H1 (cell line): ENCODE data around the gene PBLD. TPM values are rescaled to one million over a fixed set of nuclear protein-coding genes. Genes with fewer than 3 reads are reported as not detected.

Experiments used
- CTCF ChIA-PET: fragments of 300-600 bp; sonication (Branson Sonifier 250); formaldehyde crosslinking; loops from one replicate; lab custom pipeline; 2021; ENCODE audit not compliant: partially characterized antibody; lab: Charles Lee
- POLR2A ChIA-PET: fragments of 300-600 bp; sonication (Branson Sonifier 250); formaldehyde crosslinking; loops from one replicate; lab custom pipeline; 2021; ENCODE audit warnings: inconsistent platforms; ENCODE audit not compliant: partially characterized antibody; lab: Charles Lee
- DNase-seq, 2 experiments: peaks; one replicate each; pipeline versions ENCODE4 v3.0.0 to v3.0.0-alpha.2; 2010 to 2022; ENCODE audit warnings: low spot score in 2 of 2, low read depth in 1 of 2, mixed read lengths in 1 of 2
- FAIRE-seq: peaks from 2 replicates; lab custom pipeline; 2011; peaks lifted over from hg19 to GRCh38; lab: Jason Lieb, UNC
- H2AFZ ChIP-seq: 2 replicates; pipeline ENCODE4 v1.8.1; 2012; ENCODE audit warnings: low read length, inconsistent platforms
- H2AK5ac ChIP-seq: 2 replicates; pipeline ENCODE4 v1.6.1; 2013; ENCODE audit warnings: low read depth, low read length
- H2BK120ac ChIP-seq: replicated peaks from 2 replicates; pipeline ENCODE3; 2013; ENCODE audit warnings: low read depth, low read length, inconsistent platforms
- H2BK12ac ChIP-seq: 2 replicates; pipeline ENCODE4 v1.6.1; 2013; ENCODE audit warnings: low read depth, low read length
- H2BK15ac ChIP-seq: 2 replicates; pipeline ENCODE4 v1.6.1; 2013; ENCODE audit warnings: low read length
- H2BK20ac ChIP-seq: 2 replicates; pipeline ENCODE4 v1.6.1; 2013; ENCODE audit warnings: low read length
- H2BK5ac ChIP-seq: 2 replicates; pipeline ENCODE4 v1.6.1; 2013; ENCODE audit warnings: low read depth, low read length
- H3K14ac ChIP-seq: 2 replicates; pipeline ENCODE4 v1.6.1; 2013; ENCODE audit warnings: inconsistent platforms; ENCODE audit not compliant: insufficient read length
- H3K18ac ChIP-seq: 2 replicates; pipeline ENCODE4 v1.6.1; 2013; ENCODE audit warnings: low read length; ENCODE audit errors: extremely low read depth
- H3K23ac ChIP-seq: 2 replicates; pipeline ENCODE4 v1.6.1; 2013; ENCODE audit warnings: inconsistent platforms; ENCODE audit not compliant: insufficient read length
- H3K23me2 ChIP-seq: 2 replicates; pipeline ENCODE4 v1.6.1; 2013; ENCODE audit warnings: low read depth, low read length
- H3K27ac ChIP-seq: 2 replicates; pipeline ENCODE4 v1.6.1; 2011; ENCODE audit warnings: low read depth, low read length, inconsistent platforms
- H3K27me3 ChIP-seq, 4 experiments: replicated peaks in 1 of 4; 1 replicate in 1 of 4; 2 replicates in 3 of 4; pipeline versions ENCODE4 v1.6.1 to v1.8.1; 2011 to 2013; ENCODE audit warnings: low read length in 3 of 4, mild to moderate bottlenecking in 3 of 4, inconsistent platforms in 2 of 4, mixed read lengths in 2 of 4, moderate library complexity in 1 of 4; ENCODE audit not compliant: control insufficient read depth in 3 of 4, insufficient read depth in 3 of 4; ENCODE audit errors: extremely low read depth in 1 of 4
- H3K36me3 ChIP-seq, 4 experiments: 2 replicates each; pipeline versions ENCODE4 v1.6.1 to v1.8.1; 2011 to 2013; ENCODE audit warnings: mild to moderate bottlenecking in 4 of 4, low read length in 3 of 4, moderate library complexity in 2 of 4, control low read depth in 1 of 4, inconsistent platforms in 1 of 4; ENCODE audit not compliant: insufficient read depth in 4 of 4, control insufficient read depth in 2 of 4
- H3K4ac ChIP-seq: replicated peaks from 2 replicates; pipeline ENCODE3; 2013; ENCODE audit warnings: low read length, low read depth, mixed read lengths, inconsistent platforms; ENCODE audit not compliant: insufficient read length
- H3K4me1 ChIP-seq, 4 experiments: replicated peaks in 1 of 4; 1 replicate in 1 of 4; 2 replicates in 3 of 4; pipeline versions ENCODE4 v1.6.1 to v1.8.1; 2011 to 2013; ENCODE audit warnings: low read length in 3 of 4, inconsistent platforms in 2 of 4, mixed read lengths in 1 of 4; ENCODE audit not compliant: insufficient read depth in 4 of 4, control insufficient read depth in 3 of 4
- H3K4me2 ChIP-seq, 2 experiments: 2 replicates each; pipeline versions ENCODE4 v1.6.1 to v1.8.1; 2011 to 2013; ENCODE audit warnings: low read depth in 2 of 2, low read length in 2 of 2, control low read depth in 1 of 2, inconsistent platforms in 1 of 2, mild to moderate bottlenecking in 1 of 2; ENCODE audit not compliant: insufficient read depth in 1 of 2
- H3K4me3 ChIP-seq, 4 experiments: fragments of 200-600, 300-600 bp in 1 of 4; sonication (generic), shearing (Covaris generic), sonication (Bioruptor Twin) in 1 of 4; 2 replicates each; pipeline versions ENCODE4 v1.5.1 to v1.8.1; 2011 to 2016; ENCODE audit warnings: low read length in 4 of 4, low read depth in 3 of 4, control low read depth in 2 of 4, inconsistent platforms in 2 of 4, mild to moderate bottlenecking in 2 of 4, mixed read lengths in 1 of 4, moderate library complexity in 1 of 4; ENCODE audit not compliant: insufficient read depth in 2 of 4; ENCODE audit errors: extremely low read depth in 1 of 4
- H3K56ac ChIP-seq: replicated peaks from 2 replicates; pipeline ENCODE3; 2013; ENCODE audit warnings: low read depth, mild to moderate bottlenecking, mixed read lengths, low read length, inconsistent platforms; ENCODE audit not compliant: insufficient read length
- H3K79me1 ChIP-seq: 2 replicates; pipeline ENCODE4 v1.6.1; 2013; ENCODE audit warnings: low read depth, low read length, control low read depth
- H3K79me2 ChIP-seq, 2 experiments: 2 replicates each; pipeline versions ENCODE4 v1.6.1 to v1.8.1; 2012 to 2013; ENCODE audit warnings: low read length in 2 of 2, mild to moderate bottlenecking in 2 of 2, inconsistent platforms in 1 of 2; ENCODE audit not compliant: insufficient read depth in 2 of 2, control insufficient read depth in 1 of 2
- H3K9ac ChIP-seq, 4 experiments: replicated peaks in 1 of 4; 1 replicate in 1 of 4; 2 replicates in 3 of 4; pipeline versions ENCODE4 v1.6.1 to v1.8.1; 2011 to 2013; ENCODE audit warnings: low read depth in 3 of 4, low read length in 3 of 4, control low read depth in 2 of 4, mild to moderate bottlenecking in 2 of 4, moderate library complexity in 2 of 4, inconsistent platforms in 1 of 4; ENCODE audit errors: extremely low read depth in 1 of 4
- H3K9me3 ChIP-seq, 2 experiments: 2 replicates each; pipeline versions ENCODE4 v1.6.1 to v1.8.1; 2012 to 2013; ENCODE audit warnings: mild to moderate bottlenecking in 2 of 2, moderate library complexity in 2 of 2, control low read depth in 1 of 2, inconsistent platforms in 1 of 2, low read depth in 1 of 2, low read length in 1 of 2, mixed read lengths in 1 of 2; ENCODE audit not compliant: insufficient read depth in 2 of 2
- H4K20me1 ChIP-seq, 2 experiments: replicated peaks in 1 of 2; 2 replicates each; pipeline versions ENCODE3 to v1.8.1; 2011 to 2013; ENCODE audit warnings: inconsistent platforms in 2 of 2, low read length in 2 of 2, mild to moderate bottlenecking in 1 of 2; ENCODE audit not compliant: insufficient read depth in 2 of 2, control insufficient read depth in 1 of 2
- H4K5ac ChIP-seq: 2 replicates; pipeline ENCODE4 v1.6.1; 2013; ENCODE audit warnings: low read length, low read depth, mixed read lengths, inconsistent platforms; ENCODE audit not compliant: insufficient read length
- H4K8ac ChIP-seq: 2 replicates; pipeline ENCODE4 v1.8.0; 2013; ENCODE audit warnings: mild to moderate bottlenecking, moderate library complexity, low read length, inconsistent platforms; ENCODE audit not compliant: insufficient read depth; ENCODE audit errors: extremely low read depth
- H4K91ac ChIP-seq: replicated peaks from 2 replicates; pipeline ENCODE3; 2013; ENCODE audit warnings: low read length, mixed read lengths, inconsistent platforms; ENCODE audit not compliant: insufficient read length
- CEBPB ChIP-seq: IDR thresholded peaks from 2 replicates; pipeline ENCODE4 v1.6.1; 2012; ENCODE audit warnings: low read depth, low read length
- EGR1 ChIP-seq: IDR thresholded peaks from 2 replicates; pipeline ENCODE4 v1.6.1; 2011; ENCODE audit warnings: low read depth, low read length, borderline replicate concordance
- FOSL1 ChIP-seq: IDR thresholded peaks from 2 replicates; pipeline ENCODE4 v1.6.1; 2011; ENCODE audit warnings: mild to moderate bottlenecking, low read depth, low read length, moderate library complexity; ENCODE audit not compliant: insufficient read depth
- GTF2F1 ChIP-seq: IDR thresholded peaks from 2 replicates; pipeline ENCODE4 v1.6.1; 2012; ENCODE audit warnings: low read depth, low read length, improper control_type of control experiment, borderline replicate concordance
- HDAC6 ChIP-seq: IDR thresholded peaks from one replicate; pipeline ENCODE4 v1.7.1; 2012; ENCODE audit warnings: low read depth, mild to moderate bottlenecking, inconsistent platforms, low read length, moderate library complexity
- PHF8 ChIP-seq: fragments of 200-600 bp; sonication (generic); conservative IDR thresholded peaks from 2 replicates; pipeline ENCODE4 v1.7.1; 2012; ENCODE audit warnings: low read depth, mild to moderate bottlenecking, inconsistent platforms, low read length, moderate library complexity
- SAP30 ChIP-seq: fragments of 300-600 bp; sonication (generic); IDR thresholded peaks from 2 replicates; pipeline ENCODE4 v1.7.1; 2012; ENCODE audit warnings: low read length, moderate library complexity, mild to moderate bottlenecking, inconsistent platforms; ENCODE audit not compliant: insufficient read depth, insufficient replicate concordance
- SUZ12 ChIP-seq: fragments of 200-600 bp; sonication (generic); IDR thresholded peaks from 2 replicates; pipeline ENCODE4 v1.6.1; 2012; ENCODE audit warnings: mild to moderate bottlenecking, inconsistent platforms, low read length, moderate library complexity, mixed read lengths
- WGBS, 2 experiments: shearing (Covaris generic) in 1 of 2; methylation state at CpG; one replicate each; pipeline versions ENCODE4 v1.1.6 to v1.1.7; 2013 to 2015; ENCODE audit warnings: low lambda C conversion rate in 2 of 2, mixed read lengths in 2 of 2, inconsistent platforms in 1 of 2, low coverage in 1 of 2, missing lambda C conversion rate in 1 of 2; ENCODE audit not compliant: insufficient replicate concordance in 2 of 2, insufficient coverage in 1 of 2, insufficient read length in 1 of 2; ENCODE audit errors: extremely low coverage in 1 of 2, missing lambda C conversion rate in 1 of 2; 5-methylcytosine and 5-hydroxymethylcytosine counted together
- polyA plus RNA-seq, 7 experiments: library from polyadenylated mRNA; depleted of rRNA in 3 of 7; stranded (reverse) in 5 of 7; unstranded in 2 of 7; fragments of >200 nt in 5 of 7; fragments of 200-250 nt in 2 of 7; gene quantifications; 1 replicate in 5 of 7; 2 replicates in 1 of 7; 4 replicates in 1 of 7; pipeline versions ENCODE4 v1.2.1 to v1.2.3, GENCODE V29; 2011 to 2013; ENCODE audit warnings: missing spikeins in 2 of 7, mixed read lengths in 2 of 7
- total RNA-seq: library from RNA; stranded (reverse); fragmentation: NEBNext Ultra II Directional; extraction: Animal tissue kit (Norgen Biotek cat#: 25700); gene quantifications from 2 replicates; pipeline ENCODE4 v1.2.1, GENCODE V29; 2021
- TF ChIP-seq, protein P1 (sequence below): IDR thresholded peaks from 2 replicates; pipeline ENCODE4 v1.6.1; 2012; ENCODE audit warnings: inconsistent platforms

The PBLD gene
- total and polyA plus RNA-seq, 2 of the 8 experiments (the other 6 are each of a cell fraction or from before 2014, with no cell fraction given) = 0.56 to 2.0 TPM

DNA sequence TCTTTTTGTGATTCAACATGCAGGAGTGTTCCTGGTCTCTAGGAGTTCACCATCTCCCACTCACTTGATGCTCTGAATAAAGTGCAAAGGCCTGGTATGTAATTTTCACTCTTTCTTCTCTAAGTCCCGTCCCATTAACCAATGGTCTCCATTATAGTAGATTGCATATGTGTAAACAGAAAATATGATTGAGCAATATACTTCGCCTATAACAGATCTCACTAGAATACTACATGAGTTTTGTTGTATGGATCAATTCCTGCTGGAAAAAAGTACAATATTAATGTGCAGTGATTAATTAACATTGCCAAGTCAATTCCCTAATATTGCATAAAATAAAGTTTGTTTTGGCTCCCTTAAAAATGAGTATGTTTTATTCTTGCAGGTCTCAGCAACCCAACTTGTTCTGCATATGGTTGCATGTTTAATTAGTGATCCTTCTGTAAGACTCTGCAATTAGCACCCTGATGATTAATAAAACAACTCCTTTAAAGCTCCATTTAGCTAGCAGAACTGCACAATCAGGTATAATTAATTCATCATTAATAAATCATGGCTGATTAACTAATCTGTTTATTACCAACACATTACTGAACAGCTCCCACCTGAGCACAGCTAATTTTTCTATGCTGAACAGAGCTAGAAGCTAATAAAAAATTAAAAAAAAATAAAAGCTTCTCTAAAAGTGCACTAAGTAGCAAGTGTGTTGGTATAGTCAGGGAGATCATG is 63.0 kb downstream of the PBLD start:
- no peak overlapping the region for H4K91ac ChIP-seq

More for the DNA sequence above, 63.0 kb downstream of the PBLD start:
- CTCF ChIA-PET = interaction anchor here (1.2 kb wide), 1 partner anchor 78 kb away, joined by 4 read pairs; no protein-coding TSS in a partner anchor
- Histone ChIP-seq H3K4me2 (no peak overlapping the region), H4K8ac (no peak overlapping the region)
- TF ChIP-seq, protein P1, sequence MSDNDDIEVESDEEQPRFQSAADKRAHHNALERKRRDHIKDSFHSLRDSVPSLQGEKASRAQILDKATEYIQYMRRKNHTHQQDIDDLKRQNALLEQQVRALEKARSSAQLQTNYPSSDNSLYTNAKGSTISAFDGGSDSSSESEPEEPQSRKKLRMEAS = no peak
- TF ChIP-seq SAP30 (no peak), FOSL1 (no peak), HDAC6 (no peak), GTF2F1 (no peak), CEBPB (no peak), EGR1 (no peak), PHF8 (no peak), SUZ12 (no peak)
- TF ChIP-seq, all 59 proteins: peak for 0
- Histone ChIP-seq H3K79me1 (no peaks in the 10 kb centered on the region), H3K14ac (no peak overlapping the region), H2BK20ac (no peak overlapping the region), H3K27me3 (0 out of 7 replicates have a peak, but pooled peaks cover 0 to 4% (median 0%) of the 10 kb centered on the region in 4 experiments), H2BK12ac (no peak overlapping the region), H2AFZ (no peak overlapping the region), H3K4me3 (no peak overlapping the region), H3K23me2 (no peaks in the 10 kb centered on the region), H3K4ac (no peak overlapping the region), H3K4me1 (peaks cover 0 to 2% (median 0%) of the 10 kb centered on the region in 4 experiments; a peak in 2 of 7 replicates), H3K23ac (no peak overlapping the region), H4K20me1 (no peaks in the 10 kb centered on the region), H3K36me3 (no peaks in the 10 kb centered on the region), H3K18ac (no peak overlapping the region), H2AK5ac (no peak overlapping the region), H3K9me3 (peaks cover 0 to 5% of the 10 kb centered on the region in 2 experiments; a peak in 1 of 4 replicates), H2BK15ac (no peak overlapping the region), H4K5ac (no peak overlapping the region), H2BK5ac (no peak overlapping the region), H3K79me2 (no peaks in the 10 kb centered on the region), H2BK120ac (no peak overlapping the region), H3K9ac (no peak overlapping the region), H3K56ac (no peak overlapping the region), H3K27ac (no peak overlapping the region)
- POLR2A ChIA-PET = no interaction called here
- WGBS, 2 experiments = 86% methylated on average over 2 of the region's 2 CpGs; no CpG with 5 or more reads in 1 of the 2 experiments
- no peak for DNase-seq
- no peak for FAIRE-seq
